AG04450 (cell line): ENCODE results near the gene DMD. TPM values are rescaled to one million over a fixed set of nuclear protein-coding genes. Genes with fewer than 3 reads are reported as not detected.
A peak's percentile ranks its signal among the peaks of the same experiment; 100 is the strongest.

Experiments
- CTCF ChIA-PET: fragments of 300-600, 350-600 bp; formaldehyde crosslinking; extraction: SDS; loops from one replicate; lab custom pipeline; 2022; ENCODE audit warnings: antibody characterized with exemption, inconsistent platforms; lab: Charles Lee
- POLR2A ChIA-PET: fragments of 350-600 bp; formaldehyde crosslinking; extraction: SDS; loops from one replicate; lab custom pipeline; 2021; ENCODE audit warnings: antibody characterized with exemption, inconsistent platforms; lab: Yijun Ruan, JAX
- DNase-seq: peaks from one replicate; pipeline ENCODE4 v3.0.0-alpha.2; 2011; ENCODE audit warnings: low read depth, low spot score
- H3K27ac ChIP-seq: one replicate; pipeline ENCODE4 v1.5.1; 2012; ENCODE audit warnings: low read depth, low read length, control low read depth
- H3K27me3 ChIP-seq: one replicate; pipeline ENCODE4 v1.6.0; 2012; ENCODE audit warnings: low read length; ENCODE audit not compliant: control insufficient read depth, insufficient read depth
- H3K4me3 ChIP-seq: 2 replicates; pipeline ENCODE4 v1.5.1; 2011; ENCODE audit warnings: mild to moderate bottlenecking, low read depth, low read length, control low read depth
- H3K9me3 ChIP-seq: 2 replicates; pipeline ENCODE4 v1.5.1; 2012; ENCODE audit warnings: low read length; ENCODE audit not compliant: control insufficient read depth, insufficient read depth
- polyA plus RNA-seq: library from polyadenylated mRNA; depleted of rRNA; stranded (reverse); fragments of >200 nt; gene quantifications from 2 replicates; pipeline ENCODE4 v1.2.3, GENCODE V29; 2011
- TF ChIP-seq, protein P1 (sequence below): IDR thresholded peaks from 2 replicates; pipeline ENCODE4 v1.5.1; 2011; ENCODE audit warnings: low read depth, low read length, control low read depth, inconsistent platforms

DMD gene
- polyA plus RNA-seq, 1 experiment = 7.6 TPM

DNA sequence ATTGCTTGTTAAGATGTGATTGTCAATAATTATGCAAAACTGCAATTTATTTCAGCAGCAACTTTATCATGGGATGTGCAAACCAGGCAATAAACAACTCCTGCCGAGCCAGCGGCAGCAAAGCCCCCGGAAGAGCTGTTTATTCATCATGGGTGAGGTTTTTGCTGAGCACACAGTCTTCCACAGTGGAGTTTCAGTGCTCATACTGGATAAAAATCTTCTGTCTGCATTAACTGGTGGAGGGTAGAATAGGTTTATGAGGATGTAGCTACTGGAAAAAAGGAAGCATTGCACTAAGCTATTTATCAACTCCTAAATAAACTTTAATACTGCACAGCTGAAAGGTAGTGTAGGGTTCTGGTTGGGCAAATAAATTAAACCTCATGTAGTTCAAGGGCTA, 1582.2 kb downstream of the DMD start:
- Histone ChIP-seq H3K27ac (no peak overlapping the region), H3K4me3 (no peak overlapping the region), H3K27me3 (no peaks in the 10 kb centered on the region), H3K9me3 (no peaks in the 10 kb centered on the region)
- CTCF ChIA-PET = interaction anchor here (1.0 to 1.7 kb wide), 2 partner anchors 591 to 592 kb away, joined by 3 to 4 read pairs; no protein-coding TSS in a partner anchor
- no peak for DNase-seq
- TF ChIP-seq, protein P1, sequence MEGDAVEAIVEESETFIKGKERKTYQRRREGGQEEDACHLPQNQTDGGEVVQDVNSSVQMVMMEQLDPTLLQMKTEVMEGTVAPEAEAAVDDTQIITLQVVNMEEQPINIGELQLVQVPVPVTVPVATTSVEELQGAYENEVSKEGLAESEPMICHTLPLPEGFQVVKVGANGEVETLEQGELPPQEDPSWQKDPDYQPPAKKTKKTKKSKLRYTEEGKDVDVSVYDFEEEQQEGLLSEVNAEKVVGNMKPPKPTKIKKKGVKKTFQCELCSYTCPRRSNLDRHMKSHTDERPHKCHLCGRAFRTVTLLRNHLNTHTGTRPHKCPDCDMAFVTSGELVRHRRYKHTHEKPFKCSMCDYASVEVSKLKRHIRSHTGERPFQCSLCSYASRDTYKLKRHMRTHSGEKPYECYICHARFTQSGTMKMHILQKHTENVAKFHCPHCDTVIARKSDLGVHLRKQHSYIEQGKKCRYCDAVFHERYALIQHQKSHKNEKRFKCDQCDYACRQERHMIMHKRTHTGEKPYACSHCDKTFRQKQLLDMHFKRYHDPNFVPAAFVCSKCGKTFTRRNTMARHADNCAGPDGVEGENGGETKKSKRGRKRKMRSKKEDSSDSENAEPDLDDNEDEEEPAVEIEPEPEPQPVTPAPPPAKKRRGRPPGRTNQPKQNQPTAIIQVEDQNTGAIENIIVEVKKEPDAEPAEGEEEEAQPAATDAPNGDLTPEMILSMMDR = no peak
- POLR2A ChIA-PET = no interaction called here

DNA sequence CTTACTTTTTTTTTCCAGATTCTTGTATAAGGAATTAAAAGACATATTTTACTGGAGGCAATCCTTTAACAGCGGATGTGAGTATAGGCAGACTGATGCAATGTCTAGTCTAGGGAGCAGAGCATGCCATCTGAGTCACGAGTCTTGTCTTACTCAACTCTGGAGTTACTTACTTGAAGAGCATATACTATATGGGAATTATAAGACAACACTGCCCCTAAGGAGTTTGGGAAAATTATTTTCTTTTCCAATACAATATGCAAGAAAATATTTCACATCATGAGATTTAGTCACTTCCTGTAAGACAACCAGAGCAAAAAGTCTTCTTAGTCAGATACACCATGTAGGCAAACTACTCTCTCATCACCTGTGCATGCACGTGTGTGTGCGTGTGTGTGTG, 1602.2 kb downstream of the DMD start:
- ChIA-PET CTCF (no interaction called here), POLR2A (no interaction called here)
- Histone ChIP-seq H3K9me3 (no peaks in the 10 kb centered on the region), H3K27me3 (no peaks in the 10 kb centered on the region), H3K4me3 (no peak overlapping the region), H3K27ac (no peak overlapping the region)
- DNase-seq = peak; percentile 48
- TF ChIP-seq, protein P1 = 0 out of 2 replicates have a peak, but pooled peaks have one; percentile 11

DNA sequence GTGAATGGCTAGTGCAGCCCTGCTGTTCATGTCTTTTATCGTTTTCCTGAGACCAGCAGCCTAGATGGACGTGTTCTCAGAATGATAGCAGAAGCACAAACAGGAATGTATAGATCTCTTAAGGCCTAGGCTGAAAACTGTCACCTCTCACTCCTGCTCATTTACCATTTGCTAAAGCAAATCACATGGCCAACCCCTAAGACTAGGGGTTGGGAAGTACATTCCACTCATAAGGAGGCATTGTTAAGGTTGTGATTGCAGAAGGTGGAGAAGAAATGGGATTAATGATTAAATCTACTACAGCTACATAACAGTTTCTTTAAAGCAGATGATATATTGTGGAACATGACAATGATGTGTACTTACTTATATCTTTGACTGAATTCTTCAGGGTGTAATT, 1602.7 kb downstream of the DMD start:
- Histone ChIP-seq H3K4me3 (no peak overlapping the region), H3K27ac (no peak overlapping the region), H3K27me3 (no peaks in the 10 kb centered on the region), H3K9me3 (no peaks in the 10 kb centered on the region)
- ChIA-PET POLR2A (no interaction called here), CTCF (interaction anchor here (1.5 kb wide), 1 partner anchor 395 kb away, joined by 3 read pairs; no protein-coding TSS in a partner anchor)
- TF ChIP-seq, protein P1 = no peak
- DNase-seq = no peak

DNA sequence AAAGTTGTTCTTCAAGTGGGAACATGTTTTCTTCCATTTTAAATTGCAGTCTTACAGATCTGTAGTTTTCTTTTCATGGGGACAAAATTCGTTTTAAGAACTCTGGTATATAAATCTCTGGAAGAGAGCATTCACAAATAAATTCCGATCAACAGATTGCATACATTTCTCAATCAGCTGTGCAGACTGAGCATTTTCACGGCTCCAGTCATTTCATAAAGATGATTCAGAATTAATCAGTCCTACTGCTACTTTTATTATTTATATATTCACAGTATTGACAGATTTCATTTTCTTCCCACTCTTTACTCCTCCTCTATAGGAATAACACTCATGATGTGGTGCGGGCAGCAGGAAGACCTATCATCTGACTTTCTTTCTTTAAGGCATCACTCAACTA, 1604.6 kb downstream of the DMD start:
- CTCF ChIA-PET = no interaction called here
- no peak overlapping the region for H3K4me3 ChIP-seq
- POLR2A ChIA-PET = no interaction called here
- H3K27ac ChIP-seq = no peak overlapping the region
- H3K27me3 ChIP-seq = no peaks in the 10 kb centered on the region
- no peaks in the 10 kb centered on the region for H3K9me3 ChIP-seq
- DNase-seq = no peak
- TF ChIP-seq, protein P1 = no peak

DNA sequence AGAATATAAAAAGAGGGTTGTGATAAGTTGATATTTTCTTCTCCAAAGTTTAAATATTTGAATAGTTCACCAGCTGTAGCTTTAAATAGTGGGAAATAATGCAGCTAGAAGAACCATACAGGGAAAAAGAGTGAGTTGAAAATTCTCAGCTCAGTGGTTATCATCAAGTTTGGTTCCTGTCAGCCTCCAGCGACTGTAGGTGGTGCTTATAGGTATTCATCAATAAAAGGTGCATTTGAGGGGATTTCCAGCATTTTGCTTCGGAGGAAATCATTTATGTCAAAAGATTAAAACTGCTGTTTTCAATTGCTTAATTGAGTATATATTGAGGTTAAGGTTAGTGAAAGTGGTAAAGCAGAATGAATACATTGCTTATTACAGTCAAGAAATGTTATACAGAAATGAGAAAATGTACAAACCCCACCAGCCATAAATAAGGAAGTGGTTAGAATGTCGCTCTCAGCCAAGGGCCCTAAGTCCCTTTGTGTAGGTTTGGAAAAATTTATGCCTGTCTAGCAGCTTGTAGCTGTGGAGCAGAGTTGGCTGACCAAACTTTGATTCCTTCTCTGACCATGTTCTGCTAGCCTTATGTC, 1606.6 kb downstream of the DMD start:
- H3K9me3 ChIP-seq = no peaks in the 10 kb centered on the region
- TF ChIP-seq, protein P1 = no peak
- ChIA-PET POLR2A (no interaction called here), CTCF (interaction anchor here (1.4 kb wide), 1 partner anchor 390 kb away, joined by 3 read pairs; no protein-coding TSS in a partner anchor)
- DNase-seq = no peak
- H3K27ac ChIP-seq = no peak overlapping the region
- H3K4me3 ChIP-seq = no peak overlapping the region
- no peaks in the 10 kb centered on the region for H3K27me3 ChIP-seq
